Activated naive CD4-positive, alpha-beta T cell treated with anti-CD3 and anti-CD28 coated beads, Interleukin-2, amount 50 U/mL, for 24 hours (primary cell): Measurements from ENCODE around the gene SLC7A10.
"Not testable (repeated sequence)": the region's sequence is repeated elsewhere in the genome, so short reads cannot be mapped to it uniquely, and the experiment has no call there.

ENCODE experiments used
- H3K27ac Mint-ChIP-seq: one replicate; pipeline ENCODE4 v1.8.0; 2021; ENCODE audit warnings: mild to moderate bottlenecking, mixed read lengths
- H3K27me3 Mint-ChIP-seq: one replicate; pipeline ENCODE4 v1.8.0; 2021; ENCODE audit warnings: mixed read lengths
- H3K36me3 Mint-ChIP-seq: one replicate; pipeline ENCODE4 v1.8.0; 2021; ENCODE audit warnings: mixed read lengths
- H3K4me1 Mint-ChIP-seq: one replicate; pipeline ENCODE4 v1.8.0; 2021; ENCODE audit warnings: mixed read lengths
- H3K4me3 Mint-ChIP-seq: one replicate; pipeline ENCODE4 v1.8.0; 2021; ENCODE audit warnings: mild to moderate bottlenecking, mixed read lengths
- H3K9me3 Mint-ChIP-seq: one replicate; pipeline ENCODE4 v1.8.0; 2021; ENCODE audit warnings: mixed read lengths

Gene SLC7A10

DNA sequence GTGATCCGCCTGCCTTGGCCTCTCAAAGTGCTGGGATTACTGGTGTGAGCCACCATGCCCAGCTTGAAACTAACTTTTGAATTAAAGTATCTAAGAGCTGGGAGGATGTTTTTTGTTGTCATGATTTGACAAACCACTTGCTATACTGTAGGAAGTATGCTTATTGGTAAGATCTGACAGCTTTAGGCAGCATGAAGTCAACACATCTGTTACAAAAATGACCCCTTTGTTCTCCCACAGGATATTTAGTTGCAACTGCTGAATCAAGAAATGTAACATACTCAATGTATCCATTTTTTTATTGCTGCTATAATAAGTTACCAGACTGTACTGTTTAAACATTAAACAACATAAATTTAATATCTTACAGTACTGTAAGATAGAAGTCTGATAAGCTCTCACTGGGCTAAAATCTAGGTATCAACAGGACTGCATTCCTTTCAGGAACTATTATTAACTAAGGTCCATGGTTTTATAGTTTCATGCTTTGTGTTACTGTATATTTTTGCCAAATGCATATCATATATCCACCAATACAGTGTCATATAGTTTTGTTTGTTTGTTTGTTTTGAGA, 54.3 kb downstream of the SLC7A10 start:
- H3K27ac Mint-ChIP-seq: no peak overlapping the region
- H3K36me3 Mint-ChIP-seq: no peaks in the 10 kb centered on the region
- peaks cover 27% of the 10 kb centered on the region for H3K4me1 Mint-ChIP-seq
- no peaks in the 10 kb centered on the region for H3K9me3 Mint-ChIP-seq
- H3K27me3 Mint-ChIP-seq: no peaks in the 10 kb centered on the region
- H3K4me3 Mint-ChIP-seq: no peak overlapping the region

DNA sequence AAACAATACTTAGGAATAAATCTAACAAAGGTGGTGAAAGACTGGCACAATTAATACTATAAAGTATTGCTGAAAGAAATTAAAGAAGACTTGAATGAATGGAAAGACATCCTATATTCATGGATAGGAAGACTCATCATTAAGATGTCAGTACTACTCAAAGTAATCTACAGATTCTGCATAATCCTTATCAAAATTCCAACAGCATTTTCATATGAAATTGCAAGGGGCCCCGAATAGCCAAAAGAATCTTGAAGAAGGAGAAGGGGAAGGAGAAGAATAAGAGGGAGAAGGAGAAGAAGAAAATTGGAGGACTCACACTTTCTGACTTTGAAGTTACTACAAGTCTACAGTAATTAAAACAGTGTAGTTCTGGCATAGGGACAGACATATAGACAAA, 57.1 kb downstream of the SLC7A10 start:
- no peaks in the 10 kb centered on the region for H3K27me3 Mint-ChIP-seq

DNA sequence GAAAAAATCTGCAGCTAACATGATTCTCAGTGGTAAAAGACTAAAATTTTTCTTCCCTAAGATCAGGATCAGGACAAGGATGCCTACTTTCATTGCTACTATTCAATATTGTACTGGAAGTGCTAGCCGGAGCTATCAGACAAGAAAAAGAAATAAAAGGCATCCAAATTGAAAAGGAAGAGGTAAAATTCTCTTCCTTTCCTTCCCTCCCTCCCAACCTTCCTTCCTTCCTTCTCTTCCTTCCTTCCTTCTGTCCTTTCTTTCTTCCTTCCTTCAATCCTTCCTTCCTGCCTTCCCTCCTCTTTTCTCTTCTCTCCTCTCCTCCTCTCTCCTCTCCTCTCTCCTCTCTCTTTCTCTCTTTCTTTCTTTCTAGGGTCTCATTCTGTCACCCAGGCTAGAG, 58.2 kb downstream of the SLC7A10 start:
- Mint-ChIP-seq H3K9me3 (no peaks in the 10 kb centered on the region), H3K4me1 (peaks cover 9% of the 10 kb centered on the region), H3K27me3 (no peaks in the 10 kb centered on the region), H3K36me3 (peaks cover 4% of the 10 kb centered on the region), H3K27ac (no peak overlapping the region), H3K4me3 (no peak overlapping the region)

More for the DNA sequence above, 57.1 kb downstream of the SLC7A10 start:
- H3K4me3 Mint-ChIP-seq: no peak overlapping the region
- H3K9me3 Mint-ChIP-seq: no peaks in the 10 kb centered on the region
- peaks cover 13% of the 10 kb centered on the region for H3K4me1 Mint-ChIP-seq
- H3K27ac Mint-ChIP-seq: no peak overlapping the region
- H3K36me3 Mint-ChIP-seq: peaks cover 4% of the 10 kb centered on the region

DNA sequence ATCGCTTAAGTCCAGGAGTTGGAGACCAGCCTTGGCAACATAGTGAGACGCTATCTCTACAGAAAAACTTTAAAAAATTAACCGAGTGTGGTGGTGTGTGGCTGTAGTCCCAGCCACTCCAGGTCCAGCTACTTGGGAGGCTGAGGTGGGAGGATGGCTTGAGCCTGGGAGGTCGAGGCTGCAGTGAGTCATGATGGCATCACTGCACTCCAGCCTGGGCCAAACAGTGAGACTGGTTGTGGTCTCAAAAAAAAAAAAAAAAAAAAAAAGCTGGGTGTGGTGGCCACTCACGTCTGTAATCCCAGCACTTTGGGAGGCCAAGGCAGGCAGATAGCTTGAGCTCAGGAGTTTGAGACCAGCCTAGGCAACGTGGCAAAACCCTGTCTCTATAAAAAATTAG, 59.6 kb downstream of the SLC7A10 start:
- H3K4me1 Mint-ChIP-seq: peaks cover 11% of the 10 kb centered on the region
- H3K27ac Mint-ChIP-seq, H3K36me3 Mint-ChIP-seq, H3K4me3 Mint-ChIP-seq, H3K9me3 Mint-ChIP-seq, H3K27me3 Mint-ChIP-seq: not testable (repeated sequence)

DNA sequence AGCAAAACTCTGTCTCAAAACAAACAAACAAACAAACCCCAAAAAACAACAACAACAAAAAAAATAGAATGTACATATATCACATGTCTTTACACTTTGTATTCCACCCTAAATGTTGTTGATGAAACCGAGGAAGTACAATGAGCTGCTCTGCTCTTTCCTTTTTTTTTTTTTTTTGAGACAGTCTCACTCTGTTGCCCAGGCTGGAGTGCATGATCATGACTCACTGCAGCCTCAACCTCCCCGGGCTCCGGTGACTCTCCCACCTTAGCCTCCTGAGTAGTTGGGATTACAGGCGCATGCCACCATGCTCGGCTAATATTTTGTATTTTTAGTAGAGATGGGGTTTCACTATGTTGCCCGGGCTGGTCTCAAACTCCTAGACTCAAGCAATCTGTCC, 62.2 kb downstream of the SLC7A10 start:
- peaks cover 27% of the 10 kb centered on the region for H3K4me1 Mint-ChIP-seq
- no peaks in the 10 kb centered on the region for H3K9me3 Mint-ChIP-seq
- H3K27ac Mint-ChIP-seq: no peak overlapping the region
- H3K27me3 Mint-ChIP-seq: no peaks in the 10 kb centered on the region
- peaks cover 4% of the 10 kb centered on the region for H3K36me3 Mint-ChIP-seq
- H3K4me3 Mint-ChIP-seq: no peak overlapping the region

DNA sequence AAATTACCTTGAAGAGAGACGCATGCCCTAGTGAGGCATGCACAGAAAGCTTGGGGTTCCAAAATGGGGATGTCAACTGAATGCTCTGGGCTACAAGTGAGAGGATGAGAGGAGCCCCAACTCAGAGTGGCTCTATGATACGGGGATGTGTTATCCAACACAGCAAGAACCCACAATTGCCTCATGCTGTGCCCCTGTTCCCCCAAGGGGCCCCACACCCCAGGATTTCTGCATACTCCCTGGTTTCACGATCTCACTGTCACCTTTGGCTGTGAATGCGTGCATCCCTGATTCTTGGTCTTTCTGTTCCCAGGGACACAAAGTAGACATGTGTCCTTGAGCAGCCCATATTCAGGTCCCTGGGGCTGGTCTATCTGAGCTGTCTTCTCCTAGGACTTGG, 64.4 kb downstream of the SLC7A10 start:
- H3K4me3 Mint-ChIP-seq: no peak overlapping the region
- H3K9me3 Mint-ChIP-seq: no peaks in the 10 kb centered on the region
- no peaks in the 10 kb centered on the region for H3K27me3 Mint-ChIP-seq
- peaks cover 36% of the 10 kb centered on the region for H3K4me1 Mint-ChIP-seq
- H3K27ac Mint-ChIP-seq: no peak overlapping the region
- H3K36me3 Mint-ChIP-seq: peaks cover 4% of the 10 kb centered on the region

DNA sequence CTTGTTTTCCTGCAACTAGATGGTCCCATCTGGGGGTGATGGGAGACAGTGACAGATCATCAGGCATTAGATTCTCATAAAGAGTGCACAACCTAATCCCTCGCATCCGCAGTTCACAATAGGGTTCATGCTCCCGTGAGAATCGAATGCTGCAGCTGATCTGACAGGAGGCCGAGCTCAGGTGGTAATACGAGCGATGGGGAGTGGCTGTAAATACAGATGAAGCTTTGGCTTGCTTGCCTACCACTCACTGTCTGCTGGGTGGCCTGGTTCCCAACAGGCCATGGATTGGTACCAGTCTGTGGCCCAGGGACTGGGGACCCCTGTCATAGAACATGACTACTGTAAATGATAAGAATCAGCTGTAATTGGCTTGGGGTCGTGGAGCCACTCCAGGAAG, 65.8 kb downstream of the SLC7A10 start:
- H3K27ac Mint-ChIP-seq: peak overlapping the region; percentile 55
- H3K9me3 Mint-ChIP-seq: no peaks in the 10 kb centered on the region
- peaks cover 36% of the 10 kb centered on the region for H3K4me1 Mint-ChIP-seq
- no peaks in the 10 kb centered on the region for H3K27me3 Mint-ChIP-seq
- H3K36me3 Mint-ChIP-seq: peaks cover 4% of the 10 kb centered on the region
- H3K4me3 Mint-ChIP-seq: no peak overlapping the region

DNA sequence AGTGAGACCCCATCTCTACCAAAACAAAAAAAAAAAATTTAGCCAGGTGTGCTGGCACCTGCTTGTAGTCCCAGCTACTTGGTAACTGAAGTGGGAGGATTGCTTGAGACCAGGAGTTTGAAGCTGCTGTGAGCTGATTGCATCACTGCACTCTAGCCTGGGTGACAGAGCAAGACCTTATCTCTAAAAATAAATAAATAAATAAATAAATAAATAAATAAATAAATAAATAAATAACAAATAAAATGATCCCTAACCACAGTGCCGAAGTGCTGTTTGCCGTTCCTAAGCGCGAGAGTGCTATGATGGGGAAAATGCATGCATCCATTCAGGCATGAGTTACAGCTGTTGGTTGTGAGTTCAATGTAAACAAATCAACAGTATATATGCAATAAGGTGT, 66.5 kb downstream of the SLC7A10 start:
- H3K27ac Mint-ChIP-seq: no peak overlapping the region
- H3K4me3 Mint-ChIP-seq: no peak overlapping the region
- H3K4me1 Mint-ChIP-seq: peaks cover 36% of the 10 kb centered on the region
- H3K36me3 Mint-ChIP-seq: peaks cover 3% of the 10 kb centered on the region
- H3K9me3 Mint-ChIP-seq: no peaks in the 10 kb centered on the region
- H3K27me3 Mint-ChIP-seq: no peaks in the 10 kb centered on the region
